GM23338 (cell line): ENCODE data around the gene DBF4B. TPM values are rescaled to one million over a fixed set of nuclear protein-coding genes. Genes with fewer than 3 reads are reported as not detected.
A peak's percentile ranks its signal among the peaks of the same experiment; 100 is the strongest.

Experiments
- ATAC-seq: fragments of 200-7000 bp; cut with Tn5 transposase; 3 replicates; pipeline ENCODE4 v1.9.1; 2020
- DNase-seq: peaks from one replicate; pipeline ENCODE4 v3.0.0-alpha.2; 2015; ENCODE audit warnings: low spot score
- H2AFZ ChIP-seq: fragments of 200-600 bp; sonication (generic); 2 replicates; pipeline ENCODE4 v1.8.0; 2016; ENCODE audit warnings: antibody characterized with exemption, mild to moderate bottlenecking, moderate library complexity
- H3F3A ChIP-seq: fragments of 200-600 bp; sonication (generic); replicated peaks from 2 replicates; pipeline ENCODE4 v1.8.0; 2017; ENCODE audit warnings: antibody characterized with exemption, mixed run types, low read depth
- H3K27ac ChIP-seq: fragments of 200-600 bp; sonication (generic); 2 replicates; pipeline ENCODE4 v1.6.1; 2016; ENCODE audit warnings: low read depth
- H3K27me3 ChIP-seq: fragments of 200-600 bp; sonication (generic); 2 replicates; pipeline ENCODE4 v1.8.0; 2016; ENCODE audit warnings: mild to moderate bottlenecking, mixed run types, moderate library complexity; ENCODE audit not compliant: insufficient read depth
- H3K36me3 ChIP-seq: fragments of 200-600 bp; sonication (generic); 2 replicates; pipeline ENCODE4 v1.8.0; 2016; ENCODE audit warnings: mild to moderate bottlenecking; ENCODE audit not compliant: insufficient read depth
- H3K4me1 ChIP-seq: fragments of 200-600 bp; sonication (generic); 2 replicates; pipeline ENCODE4 v1.8.0; 2016; ENCODE audit warnings: mild to moderate bottlenecking, moderate library complexity; ENCODE audit not compliant: insufficient read depth
- H3K4me2 ChIP-seq: fragments of 200-600 bp; sonication (generic); 2 replicates; pipeline ENCODE4 v1.7.1; 2017; ENCODE audit warnings: mixed run types
- H3K4me3 ChIP-seq: fragments of 200-600 bp; sonication (generic); 2 replicates; pipeline ENCODE4 v1.6.1; 2016; ENCODE audit warnings: mixed run types
- H3K79me2 ChIP-seq: fragments of 200-600 bp; sonication (generic); replicated peaks from 2 replicates; pipeline ENCODE4 v1.8.0; 2017; ENCODE audit warnings: mild to moderate bottlenecking; ENCODE audit not compliant: insufficient read depth
- H3K9me2 ChIP-seq: fragments of 200-600 bp; sonication (generic); 2 replicates; pipeline ENCODE4 v1.8.0; 2017; ENCODE audit not compliant: insufficient read depth
- H4K20me1 ChIP-seq: fragments of 200-600 bp; sonication (generic); replicated peaks from 2 replicates; pipeline ENCODE4 v1.8.0; 2017; ENCODE audit warnings: mild to moderate bottlenecking; ENCODE audit not compliant: insufficient read depth
- H3K27ac Mint-ChIP-seq: 2 replicates; pipeline ENCODE4 v1.8.0; 2020; ENCODE audit warnings: inconsistent platforms, mild to moderate bottlenecking, moderate library complexity, mixed read lengths
- H3K27me3 Mint-ChIP-seq: 3 replicates; pipeline ENCODE4 v1.8.0; 2022; ENCODE audit warnings: low read depth, mild to moderate bottlenecking, moderate library complexity, mixed read lengths, inconsistent platforms; ENCODE audit not compliant: insufficient read depth, poor library complexity
- H3K36me3 Mint-ChIP-seq: 3 replicates; pipeline ENCODE4 v1.8.0; 2021; ENCODE audit warnings: low read depth, mild to moderate bottlenecking, inconsistent platforms, moderate library complexity, mixed read lengths
- H3K4me1 Mint-ChIP-seq: 3 replicates; pipeline ENCODE4 v1.8.0; 2020; ENCODE audit warnings: mild to moderate bottlenecking, inconsistent platforms, mixed read lengths
- H3K4me3 Mint-ChIP-seq: 3 replicates; pipeline ENCODE4 v1.8.0; 2021; ENCODE audit warnings: moderate library complexity, mild to moderate bottlenecking, inconsistent platforms, mixed read lengths
- H3K9me3 Mint-ChIP-seq: 3 replicates; pipeline ENCODE4 v1.8.0; 2020; ENCODE audit warnings: moderate library complexity, mild to moderate bottlenecking, inconsistent platforms, mixed read lengths
- CREB1 ChIP-seq: fragments of 250-450 bp; sonication (Bioruptor Pico); IDR thresholded peaks from 2 replicates; pipeline ENCODE4 v1.5.0; 2020; ENCODE audit warnings: low read depth, mild to moderate bottlenecking, moderate library complexity
- CTCF ChIP-seq, 2 experiments: fragments of 200-600 bp in 1 of 2; sonication (generic) in 1 of 2; conservative IDR thresholded peaks; 2 replicates each; pipeline versions ENCODE4 v1.5.1 to v1.6.1; 2016 to 2017; ENCODE audit warnings: antibody characterized with exemption in 2 of 2, low read depth in 2 of 2, mild to moderate bottlenecking in 2 of 2, moderate library complexity in 1 of 2
- JUNB ChIP-seq: IDR thresholded peaks from one replicate; pipeline ENCODE4 v1.6.1; 2016; ENCODE audit warnings: antibody characterized with exemption; ENCODE audit not compliant: unreplicated experiment
- POLR2AphosphoS5 ChIP-seq: IDR thresholded peaks from 2 replicates; pipeline ENCODE4 v1.6.1; 2016; ENCODE audit warnings: antibody characterized with exemption, low read depth
- ZNF114 ChIP-seq: fragments of 250-450 bp; sonication (Bioruptor Pico); IDR thresholded peaks from 2 replicates; pipeline ENCODE4 v1.5.0; 2020; ENCODE audit warnings: mild to moderate bottlenecking, moderate library complexity
- ZNF462 ChIP-seq: fragments of 250-450 bp; sonication (Bioruptor Pico); IDR thresholded peaks from 2 replicates; pipeline ENCODE4 v1.5.0; 2020; ENCODE audit warnings: mild to moderate bottlenecking, moderate library complexity
- polyA plus RNA-seq: library from polyadenylated mRNA; unstranded; fragments of >200 nt; fragmentation: Nextera tagmentation; extraction: Ambion mirVana; gene quantifications from 2 replicates; pipeline ENCODE4 v1.2.1, GENCODE V29; 2016
- total RNA-seq: library from RNA; depleted of rRNA; stranded (reverse); fragments of >200 nt; shearing (Covaris generic); gene quantifications from 2 replicates; pipeline ENCODE4 v1.2.3, GENCODE V29; 2014
- TF ChIP-seq, protein P1 (sequence below): IDR thresholded peaks from 2 replicates; pipeline ENCODE4 v1.6.1; 2016; ENCODE audit warnings: antibody characterized with exemption

The DBF4B gene
- total and polyA plus RNA-seq, 2 experiments from 2014 or later, result 9.9 to 16.4 TPM

DNA sequence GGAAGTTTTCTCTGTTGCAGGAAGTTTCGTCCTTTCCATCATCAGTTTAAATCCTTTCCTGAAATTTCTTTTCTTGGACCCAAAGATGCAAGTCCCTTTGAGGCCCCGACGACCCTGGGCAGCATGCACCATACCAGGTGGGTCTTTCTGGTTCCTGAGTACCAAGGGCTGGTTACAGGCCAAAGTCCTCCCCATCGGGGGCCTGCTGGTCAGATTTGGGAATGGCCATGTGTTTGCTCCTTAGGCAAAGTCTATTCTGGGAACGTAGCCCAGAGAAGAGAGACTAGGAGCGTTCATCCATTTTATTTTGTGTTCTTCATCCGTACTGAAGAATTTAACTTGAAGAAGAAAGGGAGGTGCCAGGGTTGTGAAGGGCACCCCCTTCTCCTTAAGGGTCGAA, 32.9 kb downstream of the DBF4B start (continued):
- no peak for TF ChIP-seq ZNF462 (CRISPR knock-in tag)

- Mint-ChIP-seq H3K9me3 (no peaks in the 10 kb centered on the region), H3K27me3 (peaks cover 11% of the 10 kb centered on the region), H3K27ac (no peak overlapping the region), H3K4me3 (no peak overlapping the region), H3K36me3 (peaks cover 37% of the 10 kb centered on the region), H3K4me1 (peaks cover 6% of the 10 kb centered on the region)
- Histone ChIP-seq H3K4me2 (no peak overlapping the region), H3K36me3 (no peaks in the 10 kb centered on the region), H4K20me1 (peaks cover 3% of the 10 kb centered on the region; the same call in 1 of the 2 replicates), H2AFZ (no peak overlapping the region), H3K79me2 (no peaks in the 10 kb centered on the region), H3K27ac (no peak overlapping the region), H3K4me1 (no peaks in the 10 kb centered on the region; the same call in 1 of the 2 replicates), H3K4me3 (no peak overlapping the region), H3K9me2 (no peaks in the 10 kb centered on the region), H3F3A (no peaks in the 10 kb centered on the region), H3K27me3 (no peaks in the 10 kb centered on the region)
- no peak for DNase-seq
- ATAC-seq, result no peak
- no peak for TF ChIP-seq CREB1 (CRISPR knock-in tag)
- TF ChIP-seq ZNF114 (CRISPR knock-in tag), result no peak
- TF ChIP-seq, protein P1, sequence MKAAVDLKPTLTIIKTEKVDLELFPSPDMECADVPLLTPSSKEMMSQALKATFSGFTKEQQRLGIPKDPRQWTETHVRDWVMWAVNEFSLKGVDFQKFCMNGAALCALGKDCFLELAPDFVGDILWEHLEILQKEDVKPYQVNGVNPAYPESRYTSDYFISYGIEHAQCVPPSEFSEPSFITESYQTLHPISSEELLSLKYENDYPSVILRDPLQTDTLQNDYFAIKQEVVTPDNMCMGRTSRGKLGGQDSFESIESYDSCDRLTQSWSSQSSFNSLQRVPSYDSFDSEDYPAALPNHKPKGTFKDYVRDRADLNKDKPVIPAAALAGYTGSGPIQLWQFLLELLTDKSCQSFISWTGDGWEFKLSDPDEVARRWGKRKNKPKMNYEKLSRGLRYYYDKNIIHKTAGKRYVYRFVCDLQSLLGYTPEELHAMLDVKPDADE, result no peak
- no peak for TF ChIP-seq POLR2AphosphoS5
- TF ChIP-seq CTCF (conservative IDR thresholded peaks at IDR 0.05; ENCODE audit: low read depth in 2 of 2), result peak; percentile 36 to 60
- no peak for TF ChIP-seq ZNF462 (CRISPR knock-in tag)
- no peak for TF ChIP-seq JUNB
Measured at GRCh38 chr17:44745301-44745700, 36.8 kb downstream of the DBF4B start.
